Measurements from ENCODE around the gene SLC35F1. TPM values are rescaled to one million over a fixed set of nuclear protein-coding genes. Genes with fewer than 3 reads are reported as not detected.

SLC35F1 gene
- polyA plus RNA-seq, 1 donor from 2014 or later = 35.1 TPM

GRCh38 chr6:118316796-118317384, 409.8 kb downstream of the SLC35F1 start:
- H3K4me3 ChIP-seq (ENCODE audit: low read length) = no peak overlapping the region
- H3K36me3 ChIP-seq (ENCODE audit: insufficient read depth, low read length) = peaks cover 5% of the 10 kb centered on the region
- no peaks in the 10 kb centered on the region for H4K20me1 ChIP-seq (ENCODE audit: insufficient read depth)
- no peaks in the 10 kb centered on the region for H3K9me2 ChIP-seq (ENCODE audit: insufficient read depth, low read length)
- H3K4me2 ChIP-seq (ENCODE audit: low read length) = no peak overlapping the region
- no peaks in the 10 kb centered on the region for H3K79me2 ChIP-seq (replicated peaks; ENCODE audit: insufficient read depth, low read length)
- TF ChIP-seq EP300 (conservative IDR thresholded peaks at IDR 0.05; ENCODE audit: poor library complexity, severe bottlenecking) = no peak
- no peak for TF ChIP-seq MXI1 (conservative IDR thresholded peaks at IDR 0.05; ENCODE audit: poor library complexity, severe bottlenecking)
- no peak for TF ChIP-seq RAD21 (conservative IDR thresholded peaks at IDR 0.05)
- TF ChIP-seq TAF1 (IDR thresholded peaks at IDR 0.05; ENCODE audit: low read depth) = no peak
- no peak for TF ChIP-seq SMC3 (conservative IDR thresholded peaks at IDR 0.05; ENCODE audit: poor library complexity)
- TF ChIP-seq REST (IDR thresholded peaks at IDR 0.05; ENCODE audit: borderline replicate concordance) = no peak
- no peak for TF ChIP-seq CTCF (IDR thresholded peaks at IDR 0.05; ENCODE audit: poor library complexity, severe bottlenecking)
- TF ChIP-seq EZH2 (IDR thresholded peaks at IDR 0.05; ENCODE audit: borderline replicate concordance, insufficient read depth, low read length, poor library complexity, severe bottlenecking) = no peak
- no peak for TF ChIP-seq POLR2AphosphoS5 (IDR thresholded peaks at IDR 0.05)
- H3F3A ChIP-seq (ENCODE audit: insufficient read depth, low read length, poor library complexity, severe bottlenecking) = no peaks in the 10 kb centered on the region
- H3K27me3 ChIP-seq (ENCODE audit: insufficient read depth, low read depth, low read length) = no peaks in the 10 kb centered on the region
- H3K27ac ChIP-seq (ENCODE audit: low read length) = no peak overlapping the region
- no peak overlapping the region for H3K9ac ChIP-seq (ENCODE audit: low read length)
- no peaks in the 10 kb centered on the region for H3K9me3 ChIP-seq (ENCODE audit: low read length)
- no peak overlapping the region for H2AFZ ChIP-seq (ENCODE audit: low read depth, low read length)

- H3K4me3 ChIP-seq (ENCODE audit: low read length) = no peak overlapping the region
- H3F3A ChIP-seq (ENCODE audit: insufficient read depth, low read length, poor library complexity, severe bottlenecking) = no peaks in the 10 kb centered on the region
- no peaks in the 10 kb centered on the region for H3K9me2 ChIP-seq (ENCODE audit: insufficient read depth, low read length)
- no peaks in the 10 kb centered on the region for H3K9me3 ChIP-seq (ENCODE audit: low read length)
- no peak overlapping the region for H2AFZ ChIP-seq (ENCODE audit: low read depth, low read length)
- no peaks in the 10 kb centered on the region for H3K79me2 ChIP-seq (replicated peaks; ENCODE audit: insufficient read depth, low read length)
- H3K4me2 ChIP-seq (ENCODE audit: low read length) = no peak overlapping the region
- H3K9ac ChIP-seq (ENCODE audit: low read length) = no peak overlapping the region
- H3K36me3 ChIP-seq (ENCODE audit: insufficient read depth, low read length) = peaks cover 5% of the 10 kb centered on the region
- no peaks in the 10 kb centered on the region for H4K20me1 ChIP-seq (ENCODE audit: insufficient read depth)
- H3K27me3 ChIP-seq (ENCODE audit: insufficient read depth, low read depth, low read length) = no peaks in the 10 kb centered on the region
- H3K27ac ChIP-seq (ENCODE audit: low read length) = no peak overlapping the region
- TF ChIP-seq EZH2 (IDR thresholded peaks at IDR 0.05; ENCODE audit: borderline replicate concordance, insufficient read depth, low read length, poor library complexity, severe bottlenecking) = no peak
- no peak for TF ChIP-seq REST (IDR thresholded peaks at IDR 0.05; ENCODE audit: borderline replicate concordance)
- no peak for TF ChIP-seq SMC3 (conservative IDR thresholded peaks at IDR 0.05; ENCODE audit: poor library complexity)
- TF ChIP-seq CTCF (IDR thresholded peaks at IDR 0.05; ENCODE audit: poor library complexity, severe bottlenecking) = no peak
- TF ChIP-seq MXI1 (conservative IDR thresholded peaks at IDR 0.05; ENCODE audit: poor library complexity, severe bottlenecking) = no peak
- no peak for TF ChIP-seq POLR2AphosphoS5 (IDR thresholded peaks at IDR 0.05)
- no peak for TF ChIP-seq RAD21 (conservative IDR thresholded peaks at IDR 0.05)
- TF ChIP-seq TAF1 (IDR thresholded peaks at IDR 0.05; ENCODE audit: low read depth) = no peak
- no peak for TF ChIP-seq EP300 (conservative IDR thresholded peaks at IDR 0.05; ENCODE audit: poor library complexity, severe bottlenecking)
Measured at GRCh38 chr6:118317581-118318563, 410.8 kb downstream of the SLC35F1 start.

Measured in neural cell (in vitro differentiated cells).